KOPT-K1 (cell line): ENCODE measurements around the gene PLEK.

Experiments used
- H3K27ac ChIP-seq: fragments of 200-600 bp; sonication (generic); 2 replicates; pipeline ENCODE4 v1.5.1; 2016; ENCODE audit warnings: antibody characterized with exemption, mild to moderate bottlenecking, low read depth, low read length; ENCODE audit not compliant: poor library complexity, severe bottlenecking
- H3K36me3 ChIP-seq: fragments of 200-600 bp; sonication (generic); 2 replicates; pipeline ENCODE4 v1.5.1; 2017; ENCODE audit warnings: antibody characterized with exemption, mild to moderate bottlenecking, low read length, moderate library complexity; ENCODE audit not compliant: insufficient read depth
- H3K9me3 ChIP-seq: fragments of 200-600 bp; sonication (generic); 2 replicates; pipeline ENCODE4 v1.5.1; 2017; ENCODE audit warnings: antibody characterized with exemption, low read length, mild to moderate bottlenecking; ENCODE audit not compliant: insufficient read depth, poor library complexity, severe bottlenecking

The PLEK gene, protein sequence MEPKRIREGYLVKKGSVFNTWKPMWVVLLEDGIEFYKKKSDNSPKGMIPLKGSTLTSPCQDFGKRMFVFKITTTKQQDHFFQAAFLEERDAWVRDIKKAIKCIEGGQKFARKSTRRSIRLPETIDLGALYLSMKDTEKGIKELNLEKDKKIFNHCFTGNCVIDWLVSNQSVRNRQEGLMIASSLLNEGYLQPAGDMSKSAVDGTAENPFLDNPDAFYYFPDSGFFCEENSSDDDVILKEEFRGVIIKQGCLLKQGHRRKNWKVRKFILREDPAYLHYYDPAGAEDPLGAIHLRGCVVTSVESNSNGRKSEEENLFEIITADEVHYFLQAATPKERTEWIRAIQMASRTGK

DNA sequence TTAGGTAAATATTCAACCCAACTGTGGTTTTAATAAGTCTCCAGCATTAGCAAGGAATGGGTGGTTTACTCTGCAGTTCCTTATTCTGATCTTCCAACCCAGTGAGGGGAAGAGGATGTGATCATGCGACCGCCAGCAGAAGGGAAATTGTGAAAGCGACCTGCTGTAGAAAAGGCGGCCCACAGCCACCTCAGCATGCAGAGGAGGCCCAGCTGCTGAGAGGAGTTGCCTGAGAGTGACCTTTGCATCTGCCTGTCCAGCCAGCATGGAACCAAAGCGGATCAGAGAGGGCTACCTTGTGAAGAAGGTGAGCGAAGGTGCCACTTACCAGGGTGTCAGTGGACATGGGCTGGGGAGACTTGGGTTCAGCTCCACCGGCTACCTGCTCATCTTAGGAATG lies at the start of gene PLEK:
Gene PLEK (plus strand): TSS at position 196 of the 400 bp plus-strand sequence. CDS start 70 bp downstream, at position 266.
- H3K9me3 ChIP-seq = no peaks in the 10 kb centered on the region
- H3K36me3 ChIP-seq = no peaks in the 10 kb centered on the region
- H3K27ac ChIP-seq = no peak within 1 kb of the TSS

GRCh38 chr2:68316111-68316510 lies 49.0 kb upstream of the PLEK start:
- Histone ChIP-seq H3K27ac (no peak overlapping the region), H3K9me3 (peaks cover 18% of the 10 kb centered on the region), H3K36me3 (no peaks in the 10 kb centered on the region)

DNA sequence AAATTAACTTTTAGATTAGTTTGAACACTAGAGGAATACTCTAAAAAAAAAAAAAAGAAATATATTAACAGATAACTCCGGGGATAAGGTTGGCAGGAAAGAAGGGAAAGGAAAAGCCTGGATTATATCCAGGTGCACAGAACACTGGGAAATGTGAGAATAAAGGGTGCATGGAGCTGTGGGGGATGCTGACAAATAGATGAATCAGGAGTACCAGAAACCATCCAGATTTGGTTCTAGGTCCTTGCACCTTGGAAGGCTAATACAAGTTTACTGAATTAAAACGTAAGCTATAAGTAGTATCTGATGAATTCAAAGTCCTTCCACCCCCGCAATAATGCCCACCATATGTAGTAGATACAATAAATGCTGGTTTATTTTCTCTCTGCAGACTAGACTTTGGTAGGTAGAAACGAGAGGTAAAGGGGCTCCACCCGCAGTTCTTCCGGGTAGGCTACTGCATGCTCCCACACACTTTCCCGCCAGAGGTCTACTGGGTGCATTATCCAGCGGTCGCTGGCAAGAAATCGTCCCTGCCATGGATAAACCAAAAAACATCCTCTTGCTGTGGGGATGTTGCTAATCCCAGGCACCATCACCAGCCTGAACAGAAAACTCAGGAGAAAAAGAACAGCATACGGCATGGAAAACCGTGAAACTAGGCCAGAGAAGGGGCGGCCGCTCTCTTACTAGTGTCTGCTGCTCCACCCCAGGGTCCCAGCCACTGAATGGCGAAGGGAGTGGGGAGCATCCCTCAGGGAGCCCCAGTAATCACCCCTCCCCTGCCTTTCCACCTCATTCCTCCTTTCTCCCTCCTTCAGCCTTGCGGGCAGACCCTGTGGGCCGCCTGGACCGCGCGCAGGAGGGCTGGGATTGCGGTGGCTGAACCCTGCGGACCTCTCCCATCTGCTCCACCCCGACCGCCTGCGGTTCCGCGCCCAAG lies 46.8 kb upstream of the PLEK start:
- Histone ChIP-seq H3K36me3 (no peaks in the 10 kb centered on the region), H3K27ac (no peak overlapping the region)

GRCh38 chr2:68318914-68319397 lies 46.1 kb upstream of the PLEK start:
- peaks cover 18% of the 10 kb centered on the region for H3K9me3 ChIP-seq
- H3K27ac ChIP-seq = no peak overlapping the region
- H3K36me3 ChIP-seq = no peaks in the 10 kb centered on the region

More for the DNA sequence above, 46.8 kb upstream of the PLEK start:
- H3K9me3 ChIP-seq = peaks cover 18% of the 10 kb centered on the region

DNA sequence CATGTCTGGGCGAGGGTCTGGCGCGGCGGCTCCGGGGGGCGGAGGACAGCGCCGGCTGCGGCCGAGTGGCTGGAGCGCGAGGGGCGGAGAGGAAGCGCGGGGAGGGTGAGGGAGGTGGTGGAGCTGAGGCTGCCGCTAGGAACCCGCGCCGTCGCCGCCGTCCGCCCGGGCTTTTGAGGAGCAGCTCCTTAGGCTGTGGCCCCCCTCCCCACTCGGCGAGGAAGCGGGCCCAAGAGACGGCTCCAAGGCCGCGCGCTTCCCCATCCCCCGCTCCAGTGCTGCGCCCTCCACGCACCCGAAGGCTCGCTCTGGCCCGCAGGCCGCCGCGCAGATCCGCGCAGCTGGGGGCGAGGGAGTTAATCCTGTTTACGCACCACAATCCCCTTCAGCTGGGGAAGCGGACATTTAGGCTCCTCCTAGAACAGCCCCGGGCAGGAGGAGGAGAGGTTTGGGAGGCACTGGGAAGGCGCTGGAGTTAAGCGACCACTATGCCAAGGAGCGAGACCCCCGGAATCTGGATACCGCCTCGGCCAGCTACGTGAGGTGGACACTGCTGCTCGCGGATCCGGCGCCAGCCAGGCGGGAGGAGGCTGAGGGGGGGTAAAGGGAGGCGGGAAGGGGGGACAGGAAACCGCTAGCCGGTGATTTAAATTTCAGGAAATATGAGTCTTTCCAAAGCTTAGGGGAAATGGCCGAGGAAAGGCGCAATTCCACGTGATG lies 45.5 kb upstream of the PLEK start, which contains the start of gene CNRIP1:
Gene CNRIP1 (minus strand): TSS at position 552 of the 720 bp plus-strand sequence. CDS start 549 bp downstream, at position 3.
- Histone ChIP-seq H3K9me3 (peaks cover 18% of the 10 kb centered on the region), H3K36me3 (no peaks in the 10 kb centered on the region), H3K27ac (no peak within 1 kb of the TSS)

DNA sequence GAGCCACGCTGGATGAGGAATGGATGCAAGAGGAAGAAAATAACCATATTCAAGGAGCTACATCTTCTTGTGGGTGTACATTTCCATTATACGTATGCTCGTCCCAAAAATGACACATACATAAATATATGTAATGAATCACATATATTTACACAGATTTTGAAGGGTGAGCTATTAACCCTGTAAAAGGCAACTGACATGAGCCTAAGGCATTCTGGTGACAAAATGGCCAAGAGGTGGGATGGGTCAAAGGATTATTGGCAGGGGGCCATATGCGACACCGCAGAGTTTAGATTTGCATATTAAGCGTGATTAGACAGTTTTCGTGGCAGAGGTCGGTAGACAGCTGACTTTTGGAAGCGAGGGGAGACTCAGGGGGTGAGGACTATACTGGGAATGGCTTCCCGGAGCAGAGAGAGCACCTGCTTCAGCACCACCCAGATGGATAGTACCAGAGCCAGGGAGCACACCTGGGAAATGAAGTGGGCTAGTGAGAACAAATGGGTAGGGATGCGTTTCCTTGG lies 44.9 kb upstream of the PLEK start:
- Histone ChIP-seq H3K36me3 (no peaks in the 10 kb centered on the region), H3K27ac (no peak overlapping the region)

GRCh38 chr2:68325056-68325455 lies 40.0 kb upstream of the PLEK start:
- H3K9me3 ChIP-seq = no peaks in the 10 kb centered on the region
- H3K36me3 ChIP-seq = no peaks in the 10 kb centered on the region
- H3K27ac ChIP-seq = no peak overlapping the region

More for the DNA sequence above, 44.9 kb upstream of the PLEK start:
- H3K9me3 ChIP-seq = peaks cover 18% of the 10 kb centered on the region

GRCh38 chr2:68328901-68329300 lies 36.2 kb upstream of the PLEK start:
- no peak overlapping the region for H3K27ac ChIP-seq
- H3K36me3 ChIP-seq = no peaks in the 10 kb centered on the region
- H3K9me3 ChIP-seq = no peaks in the 10 kb centered on the region

DNA sequence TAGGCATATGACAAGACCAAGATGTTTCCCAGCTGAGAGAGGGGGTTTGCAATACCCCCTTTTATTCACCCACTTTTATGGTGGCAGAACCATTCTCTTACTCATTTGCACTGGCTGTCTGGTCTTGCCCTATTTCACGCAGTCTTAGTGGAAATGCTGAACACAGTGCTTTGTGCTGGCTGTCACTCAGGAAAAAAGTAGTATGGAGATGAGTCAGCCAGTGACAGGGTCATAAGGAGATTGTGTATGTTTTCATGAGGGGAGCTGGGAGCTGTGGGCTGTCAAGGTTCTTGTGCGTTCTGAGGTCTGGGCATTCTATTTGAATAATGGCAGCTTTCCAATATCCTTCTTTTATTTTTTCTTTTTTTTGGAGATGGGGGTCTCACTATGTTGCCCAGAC lies 34.4 kb upstream of the PLEK start:
- H3K27ac ChIP-seq = no peak overlapping the region
- H3K36me3 ChIP-seq = no peaks in the 10 kb centered on the region

DNA sequence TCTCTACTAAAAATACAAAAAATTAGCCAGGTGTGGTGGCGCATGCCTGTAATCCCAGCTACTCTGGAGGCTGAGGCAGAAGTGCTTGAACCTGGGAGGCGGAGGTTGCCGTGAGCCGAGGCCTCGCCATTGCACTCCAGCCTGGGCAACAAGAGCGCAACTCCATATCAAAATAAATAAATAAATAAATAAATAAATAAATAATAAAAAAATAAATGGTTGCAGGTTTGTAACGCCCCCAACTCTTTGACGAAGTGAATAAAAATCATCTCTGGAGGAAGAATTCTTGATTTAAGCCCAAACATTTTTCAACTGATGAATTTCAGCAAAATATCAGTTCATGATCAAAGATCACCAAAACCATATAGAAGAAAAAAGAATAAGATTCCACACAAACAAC lies 32.1 kb upstream of the PLEK start:
- Histone ChIP-seq H3K9me3 (no peaks in the 10 kb centered on the region), H3K36me3 (no peaks in the 10 kb centered on the region), H3K27ac (no peak overlapping the region)

More for the DNA sequence above, 34.4 kb upstream of the PLEK start:
- H3K9me3 ChIP-seq = no peaks in the 10 kb centered on the region

DNA sequence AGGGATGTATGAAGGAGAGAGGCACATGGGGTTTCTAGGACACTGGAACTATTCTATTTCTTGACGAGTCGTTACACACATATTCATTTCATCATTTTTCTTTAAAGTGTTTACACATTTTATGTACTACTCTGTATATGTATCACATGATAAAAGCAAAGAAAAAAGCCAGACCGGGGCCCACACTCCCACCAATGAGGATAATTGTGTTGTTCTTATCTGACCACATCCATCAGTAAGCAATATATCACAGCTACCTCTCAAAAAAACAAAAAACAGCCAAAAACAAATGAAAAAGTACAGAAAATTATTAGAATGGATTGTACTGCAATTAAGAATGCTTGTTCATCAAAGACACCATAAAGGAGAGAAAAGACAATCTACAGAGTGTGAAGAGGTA lies 31.2 kb upstream of the PLEK start:
- H3K27ac ChIP-seq = no peak overlapping the region
- H3K36me3 ChIP-seq = no peaks in the 10 kb centered on the region
- no peaks in the 10 kb centered on the region for H3K9me3 ChIP-seq

GRCh38 chr2:68336192-68336591 lies 28.9 kb upstream of the PLEK start:
- no peak overlapping the region for H3K27ac ChIP-seq
- no peaks in the 10 kb centered on the region for H3K36me3 ChIP-seq

GRCh38 chr2:68340226-68341061 lies 24.6 kb upstream of the PLEK start:
- Histone ChIP-seq H3K36me3 (no peaks in the 10 kb centered on the region), H3K9me3 (no peaks in the 10 kb centered on the region), H3K27ac (no peak overlapping the region)

More at GRCh38 chr2:68336192-68336591, 28.9 kb upstream of the PLEK start:
- H3K9me3 ChIP-seq = no peaks in the 10 kb centered on the region

DNA sequence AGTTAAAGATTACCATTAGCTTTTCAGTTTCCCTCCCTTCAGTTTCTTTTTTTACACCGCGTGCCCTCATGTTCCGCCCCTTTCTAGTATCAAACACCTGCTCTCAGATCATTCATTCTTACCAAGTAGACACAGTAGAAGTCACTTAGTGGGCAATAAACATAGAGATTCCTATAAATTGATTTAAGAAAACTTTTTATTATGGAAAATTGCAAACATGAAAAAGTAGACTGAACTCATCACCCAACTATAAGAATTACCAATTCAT lies 24.1 kb upstream of the PLEK start:
- H3K36me3 ChIP-seq = no peaks in the 10 kb centered on the region
- no peaks in the 10 kb centered on the region for H3K9me3 ChIP-seq
- H3K27ac ChIP-seq = no peak overlapping the region
